Fibroblast of villous mesenchyme (primary cell): ENCODE results near the gene B4GALT2. TPM values are rescaled to one million over a fixed set of nuclear protein-coding genes. Genes with fewer than 3 reads are reported as not detected.

ENCODE experiments used
- DNase-seq: peaks from one replicate; pipeline ENCODE4 v3.0.0-alpha.2; 2010; ENCODE audit warnings: low read depth
- H3K4me3 ChIP-seq: 2 replicates; pipeline ENCODE4 v1.5.1; 2011; ENCODE audit warnings: low read depth, mild to moderate bottlenecking, low read length
- total RNA-seq: library from RNA; depleted of rRNA; stranded (reverse); fragments of >200 nt; gene quantifications from 2 replicates; pipeline ENCODE4 v1.2.3, GENCODE V29; 2012
- TF ChIP-seq, protein P1 (sequence below): IDR thresholded peaks from 2 replicates; pipeline ENCODE4 v1.5.1; 2012; ENCODE audit warnings: low read depth, mild to moderate bottlenecking, low read length; ENCODE audit not compliant: insufficient read depth

Gene B4GALT2
- total RNA-seq, 1 donor = 57.4 TPM

DNA sequence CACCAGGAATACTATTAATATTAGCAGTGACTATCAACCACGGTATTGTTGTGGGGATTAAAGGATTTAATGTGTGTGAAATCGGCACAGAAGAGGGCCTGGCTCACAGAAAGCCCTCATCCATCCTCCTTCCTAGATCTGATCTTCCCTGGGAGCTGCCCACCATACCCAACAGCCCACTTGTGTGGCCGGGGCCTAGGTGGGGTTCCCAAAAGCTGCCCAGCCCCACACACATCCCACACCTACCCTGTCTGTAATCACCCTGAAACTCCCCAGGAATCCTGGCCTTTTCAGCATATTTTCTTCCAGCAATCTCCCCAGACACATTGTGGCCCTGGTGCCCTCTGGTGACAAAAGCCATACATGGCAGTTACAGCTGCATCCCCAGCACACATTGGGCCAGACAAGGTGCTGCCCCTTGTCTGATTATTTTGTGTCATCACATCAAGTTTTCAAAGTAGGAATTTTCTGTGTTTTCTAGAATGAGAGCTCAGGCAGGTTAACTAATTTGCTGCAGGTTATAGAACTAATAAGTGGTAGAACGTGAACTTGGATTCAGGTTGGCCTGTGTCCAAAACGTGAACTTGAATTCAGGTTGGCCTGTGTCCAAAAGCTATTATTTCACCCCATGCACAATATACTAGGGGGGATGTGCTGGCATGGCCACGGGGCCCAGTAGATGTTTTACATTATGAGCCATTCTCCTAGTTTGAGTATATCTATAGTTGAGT lies 57.6 kb downstream of the B4GALT2 start:
- peak; percentile 66 for DNase-seq
- no peak overlapping the region for H3K4me3 ChIP-seq
- TF ChIP-seq, protein P1, sequence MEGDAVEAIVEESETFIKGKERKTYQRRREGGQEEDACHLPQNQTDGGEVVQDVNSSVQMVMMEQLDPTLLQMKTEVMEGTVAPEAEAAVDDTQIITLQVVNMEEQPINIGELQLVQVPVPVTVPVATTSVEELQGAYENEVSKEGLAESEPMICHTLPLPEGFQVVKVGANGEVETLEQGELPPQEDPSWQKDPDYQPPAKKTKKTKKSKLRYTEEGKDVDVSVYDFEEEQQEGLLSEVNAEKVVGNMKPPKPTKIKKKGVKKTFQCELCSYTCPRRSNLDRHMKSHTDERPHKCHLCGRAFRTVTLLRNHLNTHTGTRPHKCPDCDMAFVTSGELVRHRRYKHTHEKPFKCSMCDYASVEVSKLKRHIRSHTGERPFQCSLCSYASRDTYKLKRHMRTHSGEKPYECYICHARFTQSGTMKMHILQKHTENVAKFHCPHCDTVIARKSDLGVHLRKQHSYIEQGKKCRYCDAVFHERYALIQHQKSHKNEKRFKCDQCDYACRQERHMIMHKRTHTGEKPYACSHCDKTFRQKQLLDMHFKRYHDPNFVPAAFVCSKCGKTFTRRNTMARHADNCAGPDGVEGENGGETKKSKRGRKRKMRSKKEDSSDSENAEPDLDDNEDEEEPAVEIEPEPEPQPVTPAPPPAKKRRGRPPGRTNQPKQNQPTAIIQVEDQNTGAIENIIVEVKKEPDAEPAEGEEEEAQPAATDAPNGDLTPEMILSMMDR = peak; percentile 76

DNA sequence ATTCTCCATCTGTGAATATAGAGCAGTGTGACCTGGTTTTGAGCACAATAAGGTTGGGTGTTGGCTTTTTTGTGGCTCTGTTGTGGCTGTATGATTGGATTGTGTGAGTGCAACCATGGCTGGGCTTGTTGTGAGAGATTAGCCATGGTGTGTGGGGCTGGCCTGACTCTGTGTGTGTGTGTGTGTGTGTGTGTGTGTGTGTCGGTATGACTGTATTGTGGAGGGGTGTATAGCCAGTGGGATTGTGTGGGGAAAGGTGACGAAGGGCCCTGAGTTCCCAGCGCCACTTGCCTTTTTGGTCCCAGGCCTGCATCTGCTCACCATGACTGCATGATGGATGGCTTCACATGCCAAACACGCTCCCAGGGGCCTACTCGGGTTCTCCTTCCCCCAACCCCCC lies 58.1 kb downstream of the B4GALT2 start:
- no peak for DNase-seq
- H3K4me3 ChIP-seq = no peak overlapping the region
- TF ChIP-seq, protein P1 = no peak

DNA sequence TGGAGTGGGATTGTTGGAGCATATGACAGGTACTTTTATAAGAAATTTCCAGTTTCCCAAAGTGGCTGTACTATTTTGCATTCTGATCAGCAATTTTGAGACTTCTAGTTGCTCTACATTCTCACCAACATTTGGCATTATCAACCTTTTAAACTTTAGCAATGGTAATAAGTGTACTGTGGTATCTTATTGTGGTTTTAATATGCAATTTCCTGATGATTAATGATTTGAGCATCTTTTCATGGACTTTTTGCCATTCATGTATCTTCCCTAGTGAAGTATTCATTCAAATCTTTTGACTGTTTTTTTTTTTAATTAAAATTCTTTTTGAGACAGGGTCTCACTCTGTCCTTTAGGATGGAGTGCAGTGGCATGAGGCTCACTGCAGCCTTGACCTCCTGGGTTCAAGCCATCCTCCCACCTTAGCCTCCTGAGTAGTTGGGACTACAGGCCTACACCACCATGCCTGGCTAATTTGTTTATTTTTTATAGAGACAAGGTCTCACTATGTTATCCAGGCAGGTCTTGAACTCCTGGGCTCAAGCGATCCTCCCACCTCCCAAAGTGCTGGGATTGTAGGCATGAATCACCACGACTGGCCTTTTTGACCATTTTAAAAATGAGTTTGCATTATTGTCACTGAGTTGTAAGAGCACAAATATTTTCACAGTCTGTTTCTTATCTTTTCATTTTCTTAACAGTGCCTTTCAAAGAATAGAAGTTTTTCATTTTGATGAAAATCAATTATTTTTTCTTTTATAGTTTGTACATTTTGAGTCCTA lies 60.1 kb downstream of the B4GALT2 start:
- TF ChIP-seq, protein P1 = no peak
- DNase-seq = no peak
- H3K4me3 ChIP-seq = no peak overlapping the region

DNA sequence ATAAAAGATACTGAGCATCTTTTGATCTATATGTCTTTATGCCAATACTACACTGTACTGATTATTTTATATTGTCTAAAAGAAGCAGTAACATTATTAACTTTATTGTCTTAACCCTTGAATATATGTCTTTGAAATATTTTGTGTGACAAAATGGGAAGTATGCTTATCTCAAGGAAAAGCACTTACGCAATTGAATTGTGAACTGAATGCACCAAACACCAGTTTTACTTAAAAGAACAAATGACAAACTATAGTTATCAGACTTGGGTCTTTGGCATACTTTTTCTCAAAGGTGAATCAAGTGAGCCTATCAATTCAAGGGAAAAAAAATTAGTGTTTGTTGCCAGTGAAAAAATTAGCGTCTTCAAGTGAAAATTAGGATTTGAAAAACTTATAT lies 61.4 kb downstream of the B4GALT2 start:
- no peak overlapping the region for H3K4me3 ChIP-seq
- TF ChIP-seq, protein P1 = no peak
- DNase-seq = no peak

Other genes starting within 250 kb of the B4GALT2 start
- gene ARTN, start 45.4 kb upstream of the B4GALT2 start, total RNA-seq = 0.86 TPM in 1 of 2 replicates, not detected in the other
- gene IPO13, start 32.3 kb upstream of the B4GALT2 start, total RNA-seq = 18.7 and 20.7 TPM in 2 replicates
- 18.6 and 22.5 TPM in 2 replicates for gene DPH2, start 9.2 kb upstream of the B4GALT2 start, total RNA-seq
- 76.0 and 104 TPM in 2 replicates for gene ATP6V0B, start 4.2 kb upstream of the B4GALT2 start, total RNA-seq
- 3.5 and 4.7 TPM in 2 replicates for gene CCDC24, start 12.4 kb downstream of the B4GALT2 start, total RNA-seq
- 11.7 and 15.1 TPM in 2 replicates for gene SLC6A9, start 52.3 kb downstream of the B4GALT2 start, total RNA-seq
- gene KLF17, start 139.6 kb downstream of the B4GALT2 start, total RNA-seq = under 0.01 TPM in 2 replicates
- gene KLF18, start 162.4 kb downstream of the B4GALT2 start, total RNA-seq = not detected in 2 replicates
- 14.7 and 19.0 TPM in 2 replicates for gene DMAP1, start 234.3 kb downstream of the B4GALT2 start, total RNA-seq